RKO (cell line): Measurements from ENCODE around the gene PCDHA7.
"Not testable (repeated sequence)": the region's sequence is repeated elsewhere in the genome, so short reads cannot be mapped to it uniquely, and the experiment has no call there.

Experiments
- DNase-seq: peaks from one replicate; pipeline ENCODE4 v3.0.0-alpha.2; 2016; ENCODE audit warnings: low spot score

Gene PCDHA7

GRCh38 chr5:140823475-140823874, 10.6 kb upstream of the PCDHA7 start:
- DNase-seq = no peak

GRCh38 chr5:140827704-140828361, 6.2 kb upstream of the PCDHA7 start, which contains the start of gene PCDHA6:
Gene PCDHA6 (plus strand): TSS chr5:140827960. CDS start chr5:140828092, 132 bp downstream.
- no peak for DNase-seq

- no peak for DNase-seq
Observed at GRCh38 chr5:140828362-140828737, 5.7 kb upstream of the PCDHA7 start.

- DNase-seq = not testable (repeated sequence)
Observed at GRCh38 chr5:140829511-140830501, 4.3 kb upstream of the PCDHA7 start.

GRCh38 chr5:140834439-140835008, 455 bp downstream of the PCDHA7 start:
- not testable (repeated sequence) for DNase-seq

GRCh38 chr5:140835622-140836510, 1.8 kb downstream of the PCDHA7 start:
- DNase-seq = no peak

GRCh38 chr5:140840978-140841962, 7.2 kb downstream of the PCDHA7 start, which contains the start of gene PCDHA8:
Gene PCDHA8 (plus strand): TSS chr5:140841187. CDS start chr5:140841322, 135 bp downstream.
- peak; percentile 80 for DNase-seq

- DNase-seq = no peak
Observed at GRCh38 chr5:140842798-140843733, 9.0 kb downstream of the PCDHA7 start.

- DNase-seq = not testable (repeated sequence)
Observed at GRCh38 chr5:140848139-140849102, 14.4 kb downstream of the PCDHA7 start, which contains the start of gene PCDHA9. Gene PCDHA9 (plus strand): TSS chr5:140848382. CDS start chr5:140848496, 114 bp downstream.

GRCh38 chr5:140849831-140850634, 16.0 kb downstream of the PCDHA7 start:
- not testable (repeated sequence) for DNase-seq

- peak; percentile 60 for DNase-seq
Observed at GRCh38 chr5:140855772-140856674, 22.0 kb downstream of the PCDHA7 start, which contains the start of gene PCDHA10. Gene PCDHA10 (plus strand): TSS chr5:140855897. CDS start chr5:140856049, 152 bp downstream.

GRCh38 chr5:140857177-140857986, 23.3 kb downstream of the PCDHA7 start:
- DNase-seq = no peak

- DNase-seq = no peak
Observed at GRCh38 chr5:140857987-140858240, 23.8 kb downstream of the PCDHA7 start.

GRCh38 chr5:140862441-140863295, 28.6 kb downstream of the PCDHA7 start:
- no peak for DNase-seq
